ENCODE results near the gene SLC2A11.

SLC2A11 gene

DNA sequence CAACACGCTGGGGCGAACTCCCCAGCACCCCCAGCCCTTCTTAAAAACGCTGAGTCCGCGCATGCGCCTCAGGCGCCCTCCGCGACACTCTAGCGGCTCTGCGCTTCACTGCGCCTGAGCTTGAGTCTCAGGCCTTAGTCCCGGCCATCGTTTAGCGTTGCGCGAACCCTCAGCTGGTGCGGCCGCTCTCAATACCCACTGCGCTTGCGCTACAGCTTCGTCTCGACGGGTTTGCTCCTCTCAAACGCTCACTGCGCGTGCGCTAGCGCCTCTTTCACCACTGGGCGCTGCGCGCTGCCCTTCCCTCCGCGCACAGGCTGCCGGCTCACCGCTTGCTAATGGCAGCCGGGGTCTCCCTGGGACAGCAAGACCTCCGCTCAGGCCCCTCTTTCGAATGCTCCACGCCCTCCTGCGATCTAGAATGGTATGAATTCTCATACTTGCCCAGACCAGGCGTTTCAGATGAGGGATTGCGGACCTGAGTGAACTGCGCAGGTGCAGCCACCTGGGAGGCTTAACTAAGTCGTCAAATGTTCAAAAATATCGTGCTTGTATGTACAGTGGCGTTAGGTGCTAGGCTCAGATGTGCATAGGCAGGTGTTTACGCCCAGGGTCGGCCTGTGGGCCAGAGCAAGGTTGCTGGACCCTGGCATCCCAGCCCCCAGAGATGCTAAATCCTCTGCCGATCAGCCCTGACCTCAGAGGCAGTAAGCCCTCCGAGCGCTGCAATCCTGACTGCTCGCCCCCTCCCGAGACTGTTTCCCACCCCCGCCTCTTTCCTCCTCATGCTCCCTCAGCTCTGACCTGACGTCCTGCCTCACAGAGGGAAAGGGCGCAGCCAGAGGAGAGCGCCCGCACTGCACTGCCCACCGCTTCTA is at the start of gene SLC2A11:
TSS of gene SLC2A11 (plus strand) at position 270 of the 878 bp plus-strand sequence. CDS start at position 395, 125 bp downstream.
- DNase-seq = peak; percentile 91

DNA sequence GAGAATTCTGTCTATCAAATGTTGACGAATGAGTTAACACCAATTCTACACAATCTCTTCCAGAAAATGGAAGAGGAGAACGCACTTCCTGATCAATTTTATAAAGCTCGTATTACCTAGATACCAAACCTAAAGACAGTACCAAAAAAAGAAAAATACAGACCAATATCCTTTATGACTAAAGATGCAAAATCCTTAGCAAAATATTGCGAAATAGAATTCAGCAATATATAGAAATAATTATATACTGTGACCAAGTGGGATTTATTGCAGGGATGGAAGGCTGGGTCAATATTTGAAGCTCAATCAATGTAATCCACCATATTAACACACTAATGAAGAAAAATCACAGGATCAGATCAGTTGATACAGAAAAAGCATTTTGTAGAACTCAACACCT is 45.3 kb upstream of the SLC2A11 start:
- no peak for DNase-seq

- DNase-seq = no peak
These were observed 42.0 kb upstream of the SLC2A11 start for GRCh38 chr22:23815541-23816155.

DNA sequence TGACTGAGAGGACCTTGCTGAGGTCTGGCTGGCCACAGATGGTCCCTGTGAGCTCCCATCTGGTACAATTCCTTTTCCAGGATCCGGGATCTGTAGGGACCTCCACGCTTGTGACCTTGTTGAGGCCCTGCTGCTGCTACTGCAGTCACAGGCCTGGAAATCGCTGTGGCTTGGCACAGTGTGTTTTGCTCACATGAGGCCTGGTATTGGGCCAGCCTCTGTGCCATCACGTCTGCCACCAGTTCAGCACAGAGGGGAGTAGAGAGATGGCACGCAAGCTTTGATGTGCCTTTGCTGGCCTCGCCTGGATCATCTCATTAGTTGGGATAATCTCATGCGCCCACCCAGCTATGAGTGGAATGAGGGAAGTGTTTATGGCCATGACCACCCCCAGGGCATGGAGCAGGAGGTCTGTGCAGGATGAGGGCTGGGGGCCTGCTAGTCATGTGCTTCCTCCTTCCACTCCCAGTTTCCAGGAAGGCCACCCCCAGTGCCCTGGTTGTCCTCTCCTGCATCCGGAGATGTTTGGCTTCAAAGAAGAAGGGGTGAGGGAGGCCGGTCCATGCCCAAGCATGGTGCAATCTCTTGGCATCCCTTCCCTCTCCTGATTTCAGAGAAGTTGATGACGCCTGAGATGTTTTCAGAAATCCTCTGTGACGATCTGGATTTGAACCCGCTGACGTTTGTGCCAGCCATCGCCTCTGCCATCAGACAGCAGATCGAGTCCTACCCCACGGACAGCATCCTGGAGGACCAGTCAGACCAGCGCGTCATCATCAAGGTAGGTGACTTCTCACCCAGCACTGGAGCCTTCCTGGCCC is 41.3 kb upstream of the SLC2A11 start:
- no peak for DNase-seq

- DNase-seq = no peak
These were observed 40.5 kb upstream of the SLC2A11 start for GRCh38 chr22:23817146-23817545.

DNA sequence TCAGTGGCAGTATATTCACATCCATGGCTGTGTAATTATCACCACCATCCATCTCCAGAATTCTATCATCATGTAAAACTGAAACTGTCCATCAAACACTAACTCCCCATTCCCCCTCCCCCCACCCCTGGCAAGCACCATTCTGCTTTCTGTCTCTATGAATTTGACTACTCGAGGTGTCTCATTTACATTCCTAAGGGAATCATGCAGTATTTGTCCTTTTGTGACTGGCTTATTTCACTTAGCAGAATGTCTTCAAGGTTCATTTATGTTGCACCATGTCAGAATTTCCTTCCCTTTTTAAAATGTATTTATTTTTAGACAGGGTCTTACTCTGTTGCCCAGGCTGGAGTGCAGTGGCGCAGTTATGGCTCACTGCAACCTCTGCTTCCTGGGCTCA is 39.1 kb upstream of the SLC2A11 start:
- DNase-seq = no peak

DNA sequence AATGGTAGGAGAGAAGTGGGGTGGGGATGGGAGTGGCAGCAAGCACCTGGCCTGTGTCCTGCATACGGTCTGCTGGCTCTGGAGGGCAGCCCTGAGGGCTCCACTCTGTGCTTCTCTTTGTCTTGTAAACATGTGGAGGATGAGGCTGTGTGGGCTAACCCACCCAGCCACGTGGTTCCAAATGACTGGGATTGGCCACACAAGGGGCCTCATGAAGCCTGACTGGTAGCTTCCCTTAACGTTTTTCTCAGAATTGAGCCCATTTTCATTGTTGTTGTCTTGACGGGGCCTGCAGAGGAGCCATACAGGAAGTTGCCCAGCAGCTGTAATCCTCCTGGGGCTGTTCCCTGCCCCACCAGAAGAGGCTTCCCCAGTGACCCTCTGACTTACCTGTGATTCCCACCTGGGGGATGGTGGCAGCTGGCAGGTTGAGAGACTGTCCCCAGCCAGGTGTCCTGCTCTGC is 36.9 kb upstream of the SLC2A11 start:
- DNase-seq = no peak

DNA sequence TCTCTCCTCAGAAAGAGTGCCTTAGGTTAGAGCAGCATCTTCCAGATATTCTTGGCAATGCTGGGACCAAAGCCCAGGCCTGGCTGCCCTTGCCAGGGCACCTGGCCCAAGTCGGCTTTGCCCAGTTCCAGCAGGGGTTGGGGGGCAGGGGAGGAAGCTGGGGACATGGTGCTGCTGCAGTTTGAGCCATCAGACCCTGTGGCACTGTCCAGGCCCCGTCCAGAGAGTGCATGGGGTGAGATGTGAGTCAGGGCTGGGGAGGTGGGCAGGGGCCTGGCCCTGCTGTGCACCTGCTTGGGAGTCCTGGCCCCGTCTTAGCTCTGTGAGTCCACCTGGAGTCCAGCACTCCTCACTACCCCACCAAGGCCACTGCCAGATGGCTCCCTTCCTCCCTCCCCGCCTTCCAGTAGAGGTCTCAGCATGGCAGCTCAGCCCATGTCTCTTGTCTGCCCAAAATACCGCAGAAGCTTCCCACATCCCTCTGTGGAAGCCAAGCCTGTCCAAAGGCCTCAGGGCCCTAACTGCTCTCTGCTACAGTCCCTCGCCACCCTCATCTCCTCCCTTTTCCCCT is 35.5 kb upstream of the SLC2A11 start:
- no peak for DNase-seq

GRCh38 chr22:23823331-23823791 is 34.3 kb upstream of the SLC2A11 start:
- no peak for DNase-seq

- no peak for DNase-seq
These were observed 33.0 kb upstream of the SLC2A11 start for GRCh38 chr22:23824476-23825245.

DNA sequence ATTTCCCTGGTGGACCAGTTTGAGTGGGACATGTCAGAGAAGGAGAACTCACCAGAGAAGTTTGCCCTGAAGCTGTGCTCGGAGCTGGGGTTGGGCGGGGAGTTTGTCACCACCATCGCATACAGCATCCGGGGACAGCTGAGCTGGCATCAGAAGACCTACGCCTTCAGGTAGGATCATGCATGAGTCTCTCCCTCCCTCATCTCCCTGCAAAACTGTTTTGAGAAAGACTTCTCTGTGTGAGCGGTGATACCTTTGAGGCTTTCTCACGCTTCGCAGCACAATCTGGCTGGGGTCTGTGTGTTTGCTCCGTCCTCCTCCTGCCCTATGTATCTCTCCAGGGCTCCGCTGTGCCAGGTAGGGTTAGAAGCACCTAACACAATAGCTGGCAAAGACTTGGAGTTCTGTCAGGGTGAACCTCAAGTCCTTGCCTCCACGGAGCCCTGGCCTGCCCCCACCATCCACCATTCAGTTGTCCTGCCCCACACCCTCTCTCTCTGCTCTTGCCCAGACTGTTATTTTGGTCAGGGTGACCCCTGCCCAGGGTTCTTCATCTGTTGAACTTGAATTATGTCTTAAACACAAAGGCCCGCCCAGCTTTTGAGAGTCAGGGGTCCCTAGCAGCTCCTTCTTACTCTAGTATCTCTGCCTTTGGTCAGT is 32.3 kb upstream of the SLC2A11 start:
- no peak for DNase-seq

- no peak for DNase-seq
These were observed 30.9 kb upstream of the SLC2A11 start for GRCh38 chr22:23826510-23827350.

DNA sequence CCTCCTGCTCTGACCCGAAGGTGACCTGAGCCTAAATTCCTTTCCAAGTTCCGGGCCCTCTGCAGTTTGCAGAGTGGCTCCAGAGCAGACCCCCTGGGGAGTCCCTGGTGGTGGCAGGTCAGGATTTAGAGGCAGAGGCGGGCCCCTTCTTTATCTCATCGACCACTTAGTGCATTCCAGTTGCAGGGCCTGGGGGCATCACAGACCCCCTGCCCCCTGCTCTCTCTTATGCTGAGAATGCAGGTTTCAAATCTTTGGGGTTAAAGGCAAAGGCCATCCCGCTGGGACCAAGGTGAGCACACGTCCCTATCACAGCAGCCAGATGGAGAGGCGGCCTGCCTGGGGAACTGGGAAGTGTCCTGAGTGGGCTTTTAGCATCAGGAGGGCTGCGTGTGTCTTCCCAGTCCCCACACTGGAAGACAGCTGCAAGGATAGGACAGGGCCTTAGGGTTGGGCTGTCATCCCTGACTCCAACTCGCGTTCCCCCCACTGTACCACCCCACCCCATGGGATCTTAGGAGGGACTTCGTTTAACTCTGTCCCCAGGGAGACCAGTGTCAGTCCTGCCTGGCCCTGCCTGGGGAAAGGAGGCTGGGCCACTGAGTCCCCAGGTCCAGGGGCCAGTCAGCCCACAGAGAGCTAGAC is 30.2 kb upstream of the SLC2A11 start:
- no peak for DNase-seq

DNA sequence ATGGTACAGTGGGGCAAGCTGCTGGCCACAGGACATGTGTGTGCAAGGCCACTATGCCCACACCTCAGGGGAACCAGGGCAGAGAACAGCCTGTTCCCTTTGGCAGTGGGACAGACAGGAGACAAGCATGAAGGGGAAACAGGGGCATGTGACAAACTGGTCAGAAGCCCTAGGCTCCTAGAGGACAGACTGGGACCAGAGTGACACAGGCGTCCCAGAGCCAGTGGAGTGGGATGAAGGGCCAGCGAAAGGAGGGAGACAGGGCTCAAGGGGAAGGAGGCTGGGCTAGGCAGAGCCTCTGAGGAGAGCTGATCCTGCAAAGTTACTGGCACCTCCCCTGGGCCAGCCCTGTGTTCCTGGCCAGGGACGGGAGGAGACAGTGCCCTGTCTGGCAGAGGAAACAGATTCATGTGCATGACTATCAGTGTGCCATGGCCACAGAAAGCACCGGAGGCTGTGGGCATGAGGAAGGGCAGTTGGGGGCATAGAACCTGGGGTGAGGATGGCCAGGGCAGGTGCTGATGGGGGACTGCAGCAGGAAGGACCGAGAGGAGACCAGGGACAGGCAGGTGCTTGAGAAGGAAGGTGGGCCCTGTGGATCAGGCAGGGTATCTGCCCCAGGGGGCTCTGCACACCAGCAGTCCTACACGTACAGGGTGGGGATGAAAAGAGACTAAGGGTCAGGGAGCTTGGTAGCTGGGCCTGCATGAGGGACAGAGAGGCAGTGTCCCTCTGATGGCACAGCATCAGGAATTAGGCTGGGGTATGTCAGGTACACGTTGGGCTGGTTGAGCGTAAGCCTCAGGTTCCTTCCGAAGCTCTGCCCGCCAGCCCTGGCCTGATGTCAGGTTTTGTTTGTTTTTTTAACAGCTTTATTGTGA is 28.6 kb upstream of the SLC2A11 start:
- no peak for DNase-seq

GRCh38 chr22:23829845-23830372 is 27.8 kb upstream of the SLC2A11 start:
- no peak for DNase-seq

GRCh38 chr22:23831261-23831660 is 26.4 kb upstream of the SLC2A11 start:
- DNase-seq = no peak

- DNase-seq = no peak
These were observed 25.9 kb upstream of the SLC2A11 start for GRCh38 chr22:23831781-23832180.

- DNase-seq = no peak
These were observed 25.3 kb upstream of the SLC2A11 start for GRCh38 chr22:23832226-23833016.
